H9 (cell line): ENCODE measurements around the gene MPG. TPM values are rescaled to one million over a fixed set of nuclear protein-coding genes. Genes with fewer than 3 reads are reported as not detected.

Experiments used
- DNase-seq: peaks from one replicate; pipeline ENCODE4 v3.0.0-alpha.2; 2017
- H2AFZ ChIP-seq: one replicate; pipeline ENCODE4 v1.6.1; 2013; ENCODE audit warnings: mild to moderate bottlenecking, low read length, control low read depth, moderate library complexity
- H2AK5ac ChIP-seq: 2 replicates; pipeline ENCODE4 v1.6.1; 2013; ENCODE audit warnings: low read length, control low read depth, mixed read lengths; ENCODE audit not compliant: insufficient read length
- H2BK120ac ChIP-seq: one replicate; pipeline ENCODE4 v1.6.1; 2013; ENCODE audit warnings: low read depth, mild to moderate bottlenecking, low read length, control low read depth, inconsistent platforms; ENCODE audit not compliant: poor library complexity, severe bottlenecking
- H2BK12ac ChIP-seq: 2 replicates; pipeline ENCODE4 v1.6.1; 2013; ENCODE audit warnings: low read length, control low read depth, mixed read lengths, low read depth; ENCODE audit not compliant: insufficient read length
- H2BK15ac ChIP-seq: 2 replicates; pipeline ENCODE4 v1.6.1; 2013; ENCODE audit warnings: low read depth, low read length, control low read depth
- H2BK20ac ChIP-seq: one replicate; pipeline ENCODE4 v1.6.1; 2013; ENCODE audit warnings: low read depth, mild to moderate bottlenecking, low read length, control low read depth, inconsistent platforms; ENCODE audit not compliant: poor library complexity, severe bottlenecking
- H2BK5ac ChIP-seq: 2 replicates; pipeline ENCODE4 v1.6.1; 2013; ENCODE audit warnings: low read length, control low read depth, mixed read lengths; ENCODE audit not compliant: insufficient read length
- H3K14ac ChIP-seq: 2 replicates; pipeline ENCODE4 v1.6.1; 2013; ENCODE audit warnings: low read length, control low read depth; ENCODE audit not compliant: insufficient read depth
- H3K18ac ChIP-seq: 2 replicates; pipeline ENCODE4 v1.6.1; 2013; ENCODE audit warnings: low read depth, mild to moderate bottlenecking, mixed read lengths, low read length, control low read depth; ENCODE audit not compliant: insufficient read length
- H3K23ac ChIP-seq: 2 replicates; pipeline ENCODE4 v1.6.1; 2013; ENCODE audit warnings: low read length, control low read depth, mixed read lengths, low read depth; ENCODE audit not compliant: insufficient read length
- H3K23me2 ChIP-seq: 2 replicates; pipeline ENCODE4 v1.6.1; 2013; ENCODE audit warnings: low read depth, mild to moderate bottlenecking, mixed read lengths, low read length, control low read depth; ENCODE audit not compliant: insufficient read length, poor library complexity, severe bottlenecking
- H3K27ac ChIP-seq: 2 replicates; pipeline ENCODE4 v1.5.1; 2013; ENCODE audit warnings: low read length, control low read depth, mixed read lengths, low read depth; ENCODE audit not compliant: insufficient read length
- H3K27me3 ChIP-seq: 2 replicates; pipeline ENCODE4 v1.6.1; 2013; ENCODE audit warnings: low read length, control low read depth, inconsistent platforms; ENCODE audit not compliant: insufficient read depth
- H3K4ac ChIP-seq: 2 replicates; pipeline ENCODE4 v1.6.1; 2013; ENCODE audit warnings: low read depth, mild to moderate bottlenecking, control low read depth, inconsistent platforms, low read length, moderate library complexity
- H3K4me1 ChIP-seq: 2 replicates; pipeline ENCODE4 v1.6.1; 2013; ENCODE audit warnings: low read length, control low read depth, inconsistent platforms; ENCODE audit not compliant: insufficient read depth
- H3K4me2 ChIP-seq: 2 replicates; pipeline ENCODE4 v1.6.1; 2013; ENCODE audit warnings: low read length, control low read depth, mixed read lengths; ENCODE audit not compliant: insufficient read length, insufficient read depth
- H3K56ac ChIP-seq: 2 replicates; pipeline ENCODE4 v1.6.1; 2013; ENCODE audit warnings: low read depth, mild to moderate bottlenecking, mixed read lengths, low read length, control low read depth; ENCODE audit not compliant: insufficient read length
- H3K79me1 ChIP-seq: 2 replicates; pipeline ENCODE4 v1.6.1; 2013; ENCODE audit warnings: low read depth, mild to moderate bottlenecking, moderate library complexity, low read length, control low read depth, inconsistent platforms; ENCODE audit not compliant: insufficient read depth, poor library complexity, severe bottlenecking
- H3K79me2 ChIP-seq: 2 replicates; pipeline ENCODE4 v1.6.1; 2013; ENCODE audit warnings: low read length, control low read depth, inconsistent platforms; ENCODE audit not compliant: insufficient read depth
- H3K9ac ChIP-seq: 2 replicates; pipeline ENCODE4 v1.6.1; 2013; ENCODE audit warnings: low read length, control low read depth, mixed read lengths; ENCODE audit not compliant: insufficient read length; ENCODE audit errors: extremely low read depth
- H3K9me3 ChIP-seq: one replicate; pipeline ENCODE4 v1.6.1; 2013; ENCODE audit warnings: low read depth, low read length, inconsistent platforms; ENCODE audit not compliant: control insufficient read depth
- H3T11ph ChIP-seq: one replicate; pipeline ENCODE4 v1.6.1; 2013; ENCODE audit warnings: mild to moderate bottlenecking, low read length, control low read depth, inconsistent platforms
- H4K20me1 ChIP-seq: one replicate; pipeline ENCODE4 v1.6.1; 2013; ENCODE audit not compliant: control insufficient read depth, insufficient read length, insufficient read depth
- H4K5ac ChIP-seq: 2 replicates; pipeline ENCODE4 v1.6.1; 2013; ENCODE audit warnings: low read depth, mild to moderate bottlenecking, mixed read lengths, low read length, control low read depth; ENCODE audit not compliant: insufficient read length
- H4K8ac ChIP-seq: replicated peaks from 2 replicates; pipeline ENCODE4 v1.6.1; 2013; ENCODE audit warnings: low read length, control low read depth, mixed read lengths, low read depth; ENCODE audit not compliant: insufficient read length
- H4K91ac ChIP-seq: 2 replicates; pipeline ENCODE4 v1.6.1; 2013; ENCODE audit warnings: low read depth, mild to moderate bottlenecking, moderate library complexity, mixed read lengths, low read length, control low read depth; ENCODE audit not compliant: insufficient read length
- H3K27ac Mint-ChIP-seq, 3 experiments: 2 replicates in 2 of 3; 3 replicates in 1 of 3; pipeline ENCODE4 v1.8.0; 2020 to 2021; ENCODE audit warnings: mixed read lengths in 3 of 3, mild to moderate bottlenecking in 1 of 3, moderate library complexity in 1 of 3
- H3K27me3 Mint-ChIP-seq: 2 replicates; pipeline ENCODE4 v1.8.0; 2021; ENCODE audit warnings: low read depth, mild to moderate bottlenecking, moderate library complexity, mixed read lengths
- H3K36me3 Mint-ChIP-seq, 3 experiments: 2 replicates in 2 of 3; 3 replicates in 1 of 3; pipeline ENCODE4 v1.8.0; 2020 to 2021; ENCODE audit warnings: low read depth in 3 of 3, mixed read lengths in 3 of 3; ENCODE audit not compliant: insufficient read depth in 1 of 3
- H3K4me1 Mint-ChIP-seq, 2 experiments: 2 replicates each; pipeline ENCODE4 v1.8.0; 2020; ENCODE audit warnings: mixed read lengths in 2 of 2
- H3K4me3 Mint-ChIP-seq, 2 experiments: 2 replicates in 1 of 2; 3 replicates in 1 of 2; pipeline ENCODE4 v1.8.0; 2020 to 2021; ENCODE audit warnings: mild to moderate bottlenecking in 2 of 2, mixed read lengths in 2 of 2, moderate library complexity in 1 of 2
- H3K9me3 Mint-ChIP-seq, 2 experiments: 2 replicates in 1 of 2; 3 replicates in 1 of 2; pipeline ENCODE4 v1.8.0; 2020; ENCODE audit warnings: mild to moderate bottlenecking in 2 of 2, mixed read lengths in 2 of 2, moderate library complexity in 1 of 2
- WGBS: extraction: QIAGEN DNeasy Blood & Tissue Kit; methylation state at CpG from one replicate; pipeline ENCODE4 v1.1.7; 2013; ENCODE audit warnings: missing lambda C conversion rate, low lambda C conversion rate, mixed read lengths; ENCODE audit not compliant: insufficient read length; ENCODE audit errors: extremely low coverage; 5-methylcytosine and 5-hydroxymethylcytosine counted together
- total RNA-seq: library from RNA; stranded (reverse); gene quantifications from 2 replicates; pipeline ENCODE4 v1.2.1, GENCODE V29; 2021
- TF ChIP-seq, protein P1 (sequence below): fragments of 200-600 bp; sonication (generic); conservative IDR thresholded peaks from 3 replicates; pipeline ENCODE4 v1.8.0; 2021; ENCODE audit warnings: antibody characterized with exemption, mild to moderate bottlenecking

The MPG gene
- total RNA-seq, 1 experiment from 2014 or later: 39.1 TPM

- Histone ChIP-seq H3T11ph (no peak overlapping the region), H3K79me2 (no peaks in the 10 kb centered on the region), H2BK12ac (no peak overlapping the region), H2BK15ac (no peak overlapping the region), H3K9me3 (no peaks in the 10 kb centered on the region), H3K9ac (no peak overlapping the region), H3K23ac (no peak overlapping the region), H2BK5ac (no peak overlapping the region), H3K4me1 (no peaks in the 10 kb centered on the region), H2AFZ (no peak overlapping the region), H3K27ac (no peak overlapping the region), H3K4ac (no peak overlapping the region), H3K79me1 (no peaks in the 10 kb centered on the region), H3K23me2 (no peaks in the 10 kb centered on the region), H3K56ac (no peak overlapping the region), H3K18ac (no peak overlapping the region), H2AK5ac (no peak overlapping the region), H2BK20ac (no peak overlapping the region), H4K91ac (no peak overlapping the region), H4K5ac (no peak overlapping the region), H2BK120ac (no peak overlapping the region), H3K4me2 (no peak overlapping the region), H3K27me3 (no peaks in the 10 kb centered on the region), H4K20me1 (peaks cover 2% of the 10 kb centered on the region), H4K8ac (no peak overlapping the region), H3K14ac (no peak overlapping the region)
- TF ChIP-seq, protein P1, sequence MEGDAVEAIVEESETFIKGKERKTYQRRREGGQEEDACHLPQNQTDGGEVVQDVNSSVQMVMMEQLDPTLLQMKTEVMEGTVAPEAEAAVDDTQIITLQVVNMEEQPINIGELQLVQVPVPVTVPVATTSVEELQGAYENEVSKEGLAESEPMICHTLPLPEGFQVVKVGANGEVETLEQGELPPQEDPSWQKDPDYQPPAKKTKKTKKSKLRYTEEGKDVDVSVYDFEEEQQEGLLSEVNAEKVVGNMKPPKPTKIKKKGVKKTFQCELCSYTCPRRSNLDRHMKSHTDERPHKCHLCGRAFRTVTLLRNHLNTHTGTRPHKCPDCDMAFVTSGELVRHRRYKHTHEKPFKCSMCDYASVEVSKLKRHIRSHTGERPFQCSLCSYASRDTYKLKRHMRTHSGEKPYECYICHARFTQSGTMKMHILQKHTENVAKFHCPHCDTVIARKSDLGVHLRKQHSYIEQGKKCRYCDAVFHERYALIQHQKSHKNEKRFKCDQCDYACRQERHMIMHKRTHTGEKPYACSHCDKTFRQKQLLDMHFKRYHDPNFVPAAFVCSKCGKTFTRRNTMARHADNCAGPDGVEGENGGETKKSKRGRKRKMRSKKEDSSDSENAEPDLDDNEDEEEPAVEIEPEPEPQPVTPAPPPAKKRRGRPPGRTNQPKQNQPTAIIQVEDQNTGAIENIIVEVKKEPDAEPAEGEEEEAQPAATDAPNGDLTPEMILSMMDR: no peak
- 0 out of 7 replicates have a peak overlapping the region, but pooled peaks of 1 of the 3 experiments have one; percentile 24 for H3K27ac Mint-ChIP-seq
- no CpG with 5 or more reads among the region's 7 CpGs for WGBS
- no peak overlapping the region for H3K4me3 Mint-ChIP-seq
- H3K27me3 Mint-ChIP-seq: no peaks in the 10 kb centered on the region; the same call in 1 of the 2 replicates
- DNase-seq: no peak
- H3K36me3 Mint-ChIP-seq: peaks cover 8 to 47% (median 30%) of the 10 kb centered on the region in 3 experiments; a peak in 6 of 7 replicates
- H3K9me3 Mint-ChIP-seq: no peaks in the 10 kb centered on the region
- H3K4me1 Mint-ChIP-seq: peaks cover 7 to 8% of the 10 kb centered on the region in 2 experiments; a peak in 3 of 4 replicates
Observed at GRCh38 chr16:84718-85406, 6.8 kb downstream of the MPG start.
